SK-N-SH treated with all-trans-retinoic acid at 6 μM for 48 hours (cell line): ENCODE measurements around the gene SCN8A.

Source experiments
- ATAC-seq: fragments of 200-7000 bp; cut with Tn5 transposase; 3 replicates; pipeline ENCODE4 v1.9.1; 2020; ENCODE audit warnings: mild to moderate bottlenecking, moderate library complexity
- ARNTL ChIP-seq: fragments of 450-650 bp; formaldehyde crosslinking; IDR thresholded peaks from 2 replicates; pipeline ENCODE4 v1.5.0; 2020; ENCODE audit warnings: low read depth, mild to moderate bottlenecking, moderate library complexity, borderline replicate concordance
- BACH2 ChIP-seq: fragments of 250-450 bp; sonication (Bioruptor Pico); IDR thresholded peaks from 2 replicates; pipeline ENCODE4 v1.9.0; 2021; ENCODE audit warnings: mild to moderate bottlenecking, borderline replicate concordance
- CREB5 ChIP-seq: fragments of 250-450 bp; sonication (Bioruptor Pico); IDR thresholded peaks from 2 replicates; pipeline ENCODE4 v1.5.1; 2020; ENCODE audit warnings: low read depth, mild to moderate bottlenecking, moderate library complexity
- CSDC2 ChIP-seq: fragments of 250-450 bp; sonication (Bioruptor Pico); IDR thresholded peaks from 2 replicates; pipeline ENCODE4 v1.5.0; 2020; ENCODE audit warnings: mild to moderate bottlenecking, moderate library complexity
- CSRNP3 ChIP-seq: fragments of 250-450 bp; sonication (Bioruptor Pico); IDR thresholded peaks from 2 replicates; pipeline ENCODE4 v1.5.1; 2021; ENCODE audit warnings: mild to moderate bottlenecking, moderate library complexity
- GLIS3 ChIP-seq: fragments of 250-450 bp; sonication (Bioruptor Pico); IDR thresholded peaks from 2 replicates; pipeline ENCODE4 v1.5.0; 2020; ENCODE audit warnings: mild to moderate bottlenecking, moderate library complexity
- ISL1 ChIP-seq: fragments of 250-450 bp; sonication (Bioruptor Pico); IDR thresholded peaks from 2 replicates; pipeline ENCODE4 v2.1.2; 2022; ENCODE audit warnings: mild to moderate bottlenecking, moderate library complexity
- OSR1 ChIP-seq: fragments of 250-450 bp; sonication (Bioruptor Pico); IDR thresholded peaks from 2 replicates; pipeline ENCODE4 v1.8.0; 2022; ENCODE audit warnings: moderate library complexity, mild to moderate bottlenecking, inconsistent platforms
- PPARA ChIP-seq: fragments of 250-450 bp; sonication (Bioruptor Pico); IDR thresholded peaks from 2 replicates; pipeline ENCODE4 v1.5.0; 2020; ENCODE audit warnings: mild to moderate bottlenecking, borderline replicate concordance
- RARB ChIP-seq: fragments of 250-450 bp; sonication (Bioruptor Pico); IDR thresholded peaks from 2 replicates; pipeline ENCODE4 v1.8.0; 2021; ENCODE audit warnings: mild to moderate bottlenecking, moderate library complexity
- SNAI2 ChIP-seq: fragments of 250-450 bp; sonication (Bioruptor Pico); IDR thresholded peaks from 2 replicates; pipeline ENCODE4 v1.5.0; 2020; ENCODE audit warnings: mild to moderate bottlenecking, moderate library complexity
- TOX ChIP-seq: fragments of 250-450 bp; sonication (Bioruptor Pico); IDR thresholded peaks from 2 replicates; pipeline ENCODE4 v1.8.0; 2021; ENCODE audit warnings: mild to moderate bottlenecking, moderate library complexity, borderline replicate concordance
- ZC3H10 ChIP-seq: fragments of 250-450 bp; sonication (Bioruptor Pico); IDR thresholded peaks from 2 replicates; pipeline ENCODE4 v1.5.1; 2021; ENCODE audit warnings: mild to moderate bottlenecking, moderate library complexity
- ZFP3 ChIP-seq: fragments of 250-450 bp; sonication (Bioruptor Pico); IDR thresholded peaks from 2 replicates; pipeline ENCODE4 v1.5.0; 2020; ENCODE audit warnings: mild to moderate bottlenecking, moderate library complexity
- ZFP30 ChIP-seq: fragments of 450-650 bp; formaldehyde crosslinking; IDR thresholded peaks from 2 replicates; pipeline ENCODE4 v1.5.0; 2022; ENCODE audit warnings: mild to moderate bottlenecking, moderate library complexity
- ZNF565 ChIP-seq: fragments of 450-650 bp; formaldehyde crosslinking; conservative IDR thresholded peaks from 2 replicates; pipeline ENCODE4 v1.5.0; 2020; ENCODE audit warnings: low read depth, mild to moderate bottlenecking, moderate library complexity
- ZNF70 ChIP-seq: fragments of 450-650 bp; formaldehyde crosslinking; IDR thresholded peaks from 2 replicates; pipeline ENCODE4 v1.5.0; 2020; ENCODE audit warnings: mild to moderate bottlenecking, moderate library complexity
- ZNF8 ChIP-seq: fragments of 450-650 bp; formaldehyde crosslinking; IDR thresholded peaks from 2 replicates; pipeline ENCODE4 v1.5.0; 2020; ENCODE audit warnings: mild to moderate bottlenecking, moderate library complexity
- TF ChIP-seq, protein P1 (sequence below): fragments of 250-450 bp; sonication (Bioruptor Pico); IDR thresholded peaks from 2 replicates; pipeline ENCODE4 v1.8.0; 2021; ENCODE audit warnings: low read depth, mild to moderate bottlenecking, moderate library complexity, borderline replicate concordance
- TF ChIP-seq, protein P2 (sequence below): fragments of 250-450 bp; sonication (Bioruptor Pico); IDR thresholded peaks from 2 replicates; pipeline ENCODE4 v1.5.0; 2020; ENCODE audit warnings: mild to moderate bottlenecking, moderate library complexity
- TF ChIP-seq, protein P3 (sequence below): fragments of 250-450 bp; sonication (Bioruptor Pico); IDR thresholded peaks from 2 replicates; pipeline ENCODE4 v1.8.0; 2020; ENCODE audit warnings: mild to moderate bottlenecking, moderate library complexity, borderline replicate concordance

Gene SCN8A

GRCh38 chr12:51821440-51822260 lies 230.6 kb downstream of the SCN8A start:
- no peak for TF ChIP-seq CSRNP3 (CRISPR knock-in tag)
- TF ChIP-seq, all 23 proteins: peak for 0
- ATAC-seq = no peak

- TF ChIP-seq ZNF70 (CRISPR knock-in tag) = no peak
- no peak for TF ChIP-seq PPARA (CRISPR knock-in tag)
- TF ChIP-seq ZC3H10 = no peak
- no peak for TF ChIP-seq ZFP3 (CRISPR knock-in tag)
- TF ChIP-seq, protein P1, sequence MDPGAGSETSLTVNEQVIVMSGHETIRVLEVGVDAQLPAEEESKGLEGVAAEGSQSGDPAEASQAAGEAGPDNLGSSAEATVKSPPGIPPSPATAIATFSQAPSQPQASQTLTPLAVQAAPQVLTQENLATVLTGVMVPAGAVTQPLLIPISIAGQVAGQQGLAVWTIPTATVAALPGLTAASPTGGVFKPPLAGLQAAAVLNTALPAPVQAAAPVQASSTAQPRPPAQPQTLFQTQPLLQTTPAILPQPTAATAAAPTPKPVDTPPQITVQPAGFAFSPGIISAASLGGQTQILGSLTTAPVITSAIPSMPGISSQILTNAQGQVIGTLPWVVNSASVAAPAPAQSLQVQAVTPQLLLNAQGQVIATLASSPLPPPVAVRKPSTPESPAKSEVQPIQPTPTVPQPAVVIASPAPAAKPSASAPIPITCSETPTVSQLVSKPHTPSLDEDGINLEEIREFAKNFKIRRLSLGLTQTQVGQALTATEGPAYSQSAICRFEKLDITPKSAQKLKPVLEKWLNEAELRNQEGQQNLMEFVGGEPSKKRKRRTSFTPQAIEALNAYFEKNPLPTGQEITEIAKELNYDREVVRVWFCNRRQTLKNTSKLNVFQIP (CRISPR knock-in tag) = no peak
- TF ChIP-seq OSR1 (CRISPR knock-in tag) = no peak
- no peak for TF ChIP-seq ZNF565 (CRISPR knock-in tag)
- no peak for TF ChIP-seq RARB
- no peak for TF ChIP-seq ISL1
- no peak for TF ChIP-seq CSDC2 (CRISPR knock-in tag)
- no peak for TF ChIP-seq TOX (CRISPR knock-in tag)
- TF ChIP-seq, protein P2, sequence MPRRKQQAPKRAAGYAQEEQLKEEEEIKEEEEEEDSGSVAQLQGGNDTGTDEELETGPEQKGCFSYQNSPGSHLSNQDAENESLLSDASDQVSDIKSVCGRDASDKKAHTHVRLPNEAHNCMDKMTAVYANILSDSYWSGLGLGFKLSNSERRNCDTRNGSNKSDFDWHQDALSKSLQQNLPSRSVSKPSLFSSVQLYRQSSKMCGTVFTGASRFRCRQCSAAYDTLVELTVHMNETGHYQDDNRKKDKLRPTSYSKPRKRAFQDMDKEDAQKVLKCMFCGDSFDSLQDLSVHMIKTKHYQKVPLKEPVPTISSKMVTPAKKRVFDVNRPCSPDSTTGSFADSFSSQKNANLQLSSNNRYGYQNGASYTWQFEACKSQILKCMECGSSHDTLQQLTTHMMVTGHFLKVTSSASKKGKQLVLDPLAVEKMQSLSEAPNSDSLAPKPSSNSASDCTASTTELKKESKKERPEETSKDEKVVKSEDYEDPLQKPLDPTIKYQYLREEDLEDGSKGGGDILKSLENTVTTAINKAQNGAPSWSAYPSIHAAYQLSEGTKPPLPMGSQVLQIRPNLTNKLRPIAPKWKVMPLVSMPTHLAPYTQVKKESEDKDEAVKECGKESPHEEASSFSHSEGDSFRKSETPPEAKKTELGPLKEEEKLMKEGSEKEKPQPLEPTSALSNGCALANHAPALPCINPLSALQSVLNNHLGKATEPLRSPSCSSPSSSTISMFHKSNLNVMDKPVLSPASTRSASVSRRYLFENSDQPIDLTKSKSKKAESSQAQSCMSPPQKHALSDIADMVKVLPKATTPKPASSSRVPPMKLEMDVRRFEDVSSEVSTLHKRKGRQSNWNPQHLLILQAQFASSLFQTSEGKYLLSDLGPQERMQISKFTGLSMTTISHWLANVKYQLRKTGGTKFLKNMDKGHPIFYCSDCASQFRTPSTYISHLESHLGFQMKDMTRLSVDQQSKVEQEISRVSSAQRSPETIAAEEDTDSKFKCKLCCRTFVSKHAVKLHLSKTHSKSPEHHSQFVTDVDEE = no peak
- TF ChIP-seq CSRNP3 (CRISPR knock-in tag) = no peak
- TF ChIP-seq GLIS3 (CRISPR knock-in tag) = no peak
- TF ChIP-seq ARNTL = no peak
- no peak for TF ChIP-seq ZFP30
- no peak for TF ChIP-seq BACH2 (CRISPR knock-in tag)
- no peak for TF ChIP-seq ZNF8
- TF ChIP-seq CREB5 (CRISPR knock-in tag) = no peak
- TF ChIP-seq, all 23 proteins: peak for 0
- ATAC-seq = no peak
These were observed 231.2 kb downstream of the SCN8A start for GRCh38 chr12:51822261-51822616.

DNA sequence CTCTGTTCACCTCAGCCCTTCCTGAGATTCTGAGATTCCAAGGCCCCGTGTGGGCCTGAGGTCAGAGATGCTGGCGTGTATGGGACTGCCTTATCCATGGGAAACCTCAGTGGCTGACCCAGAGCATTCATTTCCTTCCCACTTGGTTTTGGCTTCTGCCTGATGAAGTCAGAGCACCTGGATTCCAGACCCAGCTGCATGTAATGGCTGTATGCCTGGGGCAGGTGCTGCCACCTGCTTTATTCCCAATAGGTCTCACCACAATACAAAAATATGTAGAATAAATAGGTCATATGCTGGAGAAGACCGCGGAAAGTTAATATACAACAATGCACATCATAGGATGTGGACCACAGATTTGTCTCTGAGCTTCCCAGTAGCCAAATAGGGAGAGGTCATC lies 231.9 kb downstream of the SCN8A start:
- no peak for ATAC-seq
- TF ChIP-seq PPARA (CRISPR knock-in tag) (no peak), ZNF565 (CRISPR knock-in tag) (no peak), GLIS3 (CRISPR knock-in tag) (no peak), RARB (no peak), ARNTL (no peak), ISL1 (no peak), OSR1 (CRISPR knock-in tag) (no peak), ZNF70 (CRISPR knock-in tag) (no peak), CREB5 (CRISPR knock-in tag) (no peak), SNAI2 (CRISPR knock-in tag) (no peak)
- TF ChIP-seq, protein P3, sequence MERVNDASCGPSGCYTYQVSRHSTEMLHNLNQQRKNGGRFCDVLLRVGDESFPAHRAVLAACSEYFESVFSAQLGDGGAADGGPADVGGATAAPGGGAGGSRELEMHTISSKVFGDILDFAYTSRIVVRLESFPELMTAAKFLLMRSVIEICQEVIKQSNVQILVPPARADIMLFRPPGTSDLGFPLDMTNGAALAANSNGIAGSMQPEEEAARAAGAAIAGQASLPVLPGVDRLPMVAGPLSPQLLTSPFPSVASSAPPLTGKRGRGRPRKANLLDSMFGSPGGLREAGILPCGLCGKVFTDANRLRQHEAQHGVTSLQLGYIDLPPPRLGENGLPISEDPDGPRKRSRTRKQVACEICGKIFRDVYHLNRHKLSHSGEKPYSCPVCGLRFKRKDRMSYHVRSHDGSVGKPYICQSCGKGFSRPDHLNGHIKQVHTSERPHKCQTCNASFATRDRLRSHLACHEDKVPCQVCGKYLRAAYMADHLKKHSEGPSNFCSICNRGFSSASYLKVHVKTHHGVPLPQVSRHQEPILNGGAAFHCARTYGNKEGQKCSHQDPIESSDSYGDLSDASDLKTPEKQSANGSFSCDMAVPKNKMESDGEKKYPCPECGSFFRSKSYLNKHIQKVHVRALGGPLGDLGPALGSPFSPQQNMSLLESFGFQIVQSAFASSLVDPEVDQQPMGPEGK (CRISPR knock-in tag) = no peak
- TF ChIP-seq, protein P2 = no peak
